Upper lobe of left lung (tissue), 6 donors: ENCODE results near the gene CERS6. TPM values are rescaled to one million over a fixed set of nuclear protein-coding genes. Genes with fewer than 3 reads are reported as not detected.

Experiments used
- ATAC-seq, 2 donors: fragments of 200-7000 bp; cut with Tn5 transposase; one replicate each; pipeline ENCODE4 v1.9.1; 2022; ENCODE audit warnings: mild to moderate bottlenecking in 2 of 2, moderate library complexity in 2 of 2; ENCODE audit not compliant: low FRiP score in 2 of 2
- DNase-seq, 2 donors: peaks; one replicate each; pipeline ENCODE4 v3.0.0-alpha.2; 2019 to 2020
- H3K27ac ChIP-seq, 4 donors: fragments of 200-600 bp; sonication (generic); one replicate each; pipeline ENCODE4 v1.5.1; 2016 to 2019
- H3K27me3 ChIP-seq, 4 donors: fragments of 200-600 bp; sonication (generic); one replicate each; pipeline ENCODE4 v1.5.1; 2017 to 2019
- H3K36me3 ChIP-seq, 4 donors: fragments of 200-600 bp; sonication (generic); one replicate each; pipeline ENCODE4 v1.5.1; 2016 to 2019
- H3K4me1 ChIP-seq, 4 donors: fragments of 200-600 bp; sonication (generic); one replicate each; pipeline ENCODE4 v1.5.1; 2018 to 2019
- H3K4me3 ChIP-seq, 4 donors: fragments of 200-600 bp; sonication (generic); one replicate each; pipeline ENCODE4 v1.5.1; 2017 to 2019; ENCODE audit warnings: mild to moderate bottlenecking in 2 of 4, moderate library complexity in 1 of 4
- H3K9me3 ChIP-seq, 4 donors: fragments of 200-600 bp; sonication (generic); one replicate each; pipeline ENCODE4 v1.5.1; 2018 to 2019
- EP300 ChIP-seq, 4 donors: sonication (generic); formaldehyde crosslinking; IDR thresholded peaks; one replicate each; pipeline ENCODE4 v1.5.1; 2017; ENCODE audit warnings: antibody characterized with exemption in 4 of 4, control low read depth in 2 of 4
- POLR2A ChIP-seq, 4 donors: fragments of 450-650 bp; IDR thresholded peaks; one replicate each; pipeline ENCODE4 v1.5.1; 2016 to 2017; ENCODE audit warnings: antibody characterized with exemption in 4 of 4, mild to moderate bottlenecking in 2 of 4
- POLR2AphosphoS5 ChIP-seq, 2 donors: sonication (generic); formaldehyde crosslinking; IDR thresholded peaks; one replicate each; pipeline ENCODE4 v1.5.1; 2017; ENCODE audit warnings: antibody characterized with exemption in 2 of 2
- WGBS, 2 donors: methylation state at CpG; one replicate each; pipeline ENCODE4 v1.1.5; 2017 to 2018; 5-methylcytosine and 5-hydroxymethylcytosine counted together
- total RNA-seq, 6 donors: library from RNA; depleted of rRNA in 4 of 6; stranded (reverse); fragments of >200 nt in 4 of 6; gene quantifications; one replicate each; pipeline versions ENCODE4 v1.1.0 to v1.2.1, GENCODE V29; 2016 to 2021
- TF ChIP-seq, protein P1 (sequence below), 6 experiments: fragments of 450-650 bp in 4 of 6; fragments of 200-600 bp in 2 of 6; sonication (generic) in 2 of 6; IDR thresholded peaks; one replicate each; pipeline ENCODE4 v1.5.1; 2016 to 2019; ENCODE audit warnings: antibody characterized with exemption in 6 of 6
- donor health status: DM: no; HTN: no; CAD: no; lungs with moderate emphysema.
- donor health status: DM: no; HTN: yes; CAD: no; lungs with severe emphysema.

CERS6 gene
- total RNA-seq, 6 donors from 2014 or later, result 7.3 to 24.7 (median 16.6) TPM

DNA sequence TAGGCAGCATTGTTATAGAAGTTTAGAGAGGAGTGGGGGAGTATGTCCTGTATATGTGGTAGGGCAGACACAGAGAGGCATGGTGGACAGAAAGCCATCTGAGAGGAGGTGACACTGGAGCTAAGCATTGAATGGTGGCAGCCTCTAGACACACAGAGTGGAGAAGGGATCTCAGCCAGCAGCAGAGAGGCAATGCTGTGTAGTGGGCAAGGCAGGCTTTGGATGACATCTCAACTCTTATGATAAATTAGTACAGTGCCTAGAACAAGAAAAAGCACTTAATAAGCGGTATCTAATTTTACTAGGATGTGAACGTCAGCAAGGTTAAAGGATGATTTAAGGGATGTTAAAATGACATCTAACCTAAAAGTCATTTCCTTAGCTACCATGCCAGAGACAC is 22.5 kb upstream of the CERS6 start:
- Histone ChIP-seq H3K9me3 (no peaks in the 10 kb centered on the region), H3K4me3 (no peak overlapping the region), H3K36me3 (no peaks in the 10 kb centered on the region), H3K27ac (no peak overlapping the region), H3K27me3 (no peaks in the 10 kb centered on the region), H3K4me1 (no peaks in the 10 kb centered on the region)
- DNase-seq, result no peak
- TF ChIP-seq EP300 (IDR thresholded peaks at IDR 0.05), result no peak
- TF ChIP-seq, protein P1, sequence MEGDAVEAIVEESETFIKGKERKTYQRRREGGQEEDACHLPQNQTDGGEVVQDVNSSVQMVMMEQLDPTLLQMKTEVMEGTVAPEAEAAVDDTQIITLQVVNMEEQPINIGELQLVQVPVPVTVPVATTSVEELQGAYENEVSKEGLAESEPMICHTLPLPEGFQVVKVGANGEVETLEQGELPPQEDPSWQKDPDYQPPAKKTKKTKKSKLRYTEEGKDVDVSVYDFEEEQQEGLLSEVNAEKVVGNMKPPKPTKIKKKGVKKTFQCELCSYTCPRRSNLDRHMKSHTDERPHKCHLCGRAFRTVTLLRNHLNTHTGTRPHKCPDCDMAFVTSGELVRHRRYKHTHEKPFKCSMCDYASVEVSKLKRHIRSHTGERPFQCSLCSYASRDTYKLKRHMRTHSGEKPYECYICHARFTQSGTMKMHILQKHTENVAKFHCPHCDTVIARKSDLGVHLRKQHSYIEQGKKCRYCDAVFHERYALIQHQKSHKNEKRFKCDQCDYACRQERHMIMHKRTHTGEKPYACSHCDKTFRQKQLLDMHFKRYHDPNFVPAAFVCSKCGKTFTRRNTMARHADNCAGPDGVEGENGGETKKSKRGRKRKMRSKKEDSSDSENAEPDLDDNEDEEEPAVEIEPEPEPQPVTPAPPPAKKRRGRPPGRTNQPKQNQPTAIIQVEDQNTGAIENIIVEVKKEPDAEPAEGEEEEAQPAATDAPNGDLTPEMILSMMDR (IDR thresholded peaks at IDR 0.05), result no peak
- TF ChIP-seq POLR2A (IDR thresholded peaks at IDR 0.05), result no peak
- TF ChIP-seq POLR2AphosphoS5 (IDR thresholded peaks at IDR 0.05), result no peak
- 58 to 74% methylated on average over 2 of the region's 2 CpGs for WGBS, 2 donors
- ATAC-seq, result no peak

DNA sequence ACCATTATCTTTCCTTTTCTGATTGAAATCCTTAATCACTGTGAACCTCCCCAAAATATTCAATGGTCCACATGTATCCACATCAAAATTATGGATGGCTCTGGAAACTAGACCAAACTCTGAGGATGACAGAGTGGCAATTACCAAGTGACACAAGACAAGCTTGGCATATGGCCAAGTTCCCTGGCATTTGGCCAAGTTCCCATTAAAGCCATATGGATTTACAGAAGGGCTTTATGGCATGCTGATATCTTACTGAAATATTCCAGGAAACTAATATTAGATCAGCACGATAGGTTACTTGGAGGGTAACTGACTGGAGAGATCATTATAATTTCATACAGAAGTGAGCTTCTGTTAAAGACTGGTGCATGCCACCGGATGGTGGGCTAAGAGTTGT is 21.9 kb upstream of the CERS6 start:
- Histone ChIP-seq H3K4me3 (no peak overlapping the region), H3K4me1 (no peaks in the 10 kb centered on the region), H3K27me3 (no peaks in the 10 kb centered on the region), H3K9me3 (no peaks in the 10 kb centered on the region), H3K27ac (no peak overlapping the region), H3K36me3 (no peaks in the 10 kb centered on the region)
- DNase-seq (no peak), ATAC-seq (no peak)
- no peak for TF ChIP-seq POLR2AphosphoS5 (IDR thresholded peaks at IDR 0.05)
- TF ChIP-seq EP300 (IDR thresholded peaks at IDR 0.05), result no peak
- no peak for TF ChIP-seq POLR2A (IDR thresholded peaks at IDR 0.05)
- TF ChIP-seq, protein P1 (IDR thresholded peaks at IDR 0.05), result no peak
- WGBS, 2 donors, result 59 to 77% methylated on average over 2 of the region's 2 CpGs

DNA sequence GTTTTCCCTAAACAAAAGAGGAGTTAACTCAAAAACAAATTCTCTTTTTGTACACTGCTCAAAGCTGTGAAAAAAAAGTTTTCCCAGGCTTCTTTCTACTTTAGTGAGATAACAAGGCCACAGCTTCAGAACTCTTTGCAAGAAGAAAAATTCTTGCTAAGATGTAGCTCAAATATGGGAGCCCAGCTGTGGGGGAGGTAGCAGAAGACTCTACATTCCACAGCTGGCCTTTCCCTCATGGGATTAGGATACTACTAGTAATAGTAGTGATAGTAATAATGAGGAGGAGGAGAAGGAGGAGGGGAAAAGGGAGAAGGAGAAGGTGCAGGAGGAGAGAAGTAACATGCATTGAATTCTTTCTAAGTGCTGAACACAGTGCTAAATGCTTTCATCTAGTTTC is 19.2 kb upstream of the CERS6 start:
- Histone ChIP-seq H3K4me3 (no peak overlapping the region), H3K9me3 (no peaks in the 10 kb centered on the region), H3K27me3 (no peaks in the 10 kb centered on the region), H3K4me1 (peaks cover 0 to 4% (median 0%) of the 10 kb centered on the region in 4 donors), H3K27ac (no peak overlapping the region), H3K36me3 (no peaks in the 10 kb centered on the region)
- TF ChIP-seq POLR2A (IDR thresholded peaks at IDR 0.05), result no peak
- TF ChIP-seq POLR2AphosphoS5 (IDR thresholded peaks at IDR 0.05), result no peak
- TF ChIP-seq, protein P1 (IDR thresholded peaks at IDR 0.05), result no peak
- no peak for TF ChIP-seq EP300 (IDR thresholded peaks at IDR 0.05)
- ATAC-seq (no peak), DNase-seq (no peak)

DNA sequence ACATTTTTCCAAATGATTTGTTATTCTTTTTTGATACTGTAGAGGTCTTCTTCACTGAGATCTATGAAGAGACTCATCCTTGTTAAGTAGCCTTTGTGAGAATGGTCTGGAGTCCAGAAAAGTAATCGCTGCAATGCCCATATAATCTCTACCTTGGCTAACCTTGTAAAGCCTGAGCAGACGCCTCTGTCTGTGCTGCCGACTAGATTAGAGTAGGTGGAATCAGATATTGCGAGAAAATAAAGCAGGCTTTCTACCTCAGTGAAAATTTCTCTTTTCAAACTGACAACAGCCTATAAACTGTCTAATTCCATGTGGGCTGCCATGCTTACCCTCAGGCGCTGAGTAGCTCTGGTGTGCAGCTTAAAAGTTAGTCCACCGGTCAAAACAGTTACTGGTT is 17.5 kb upstream of the CERS6 start:
- Histone ChIP-seq H3K9me3 (no peaks in the 10 kb centered on the region), H3K27ac (no peak overlapping the region), H3K4me1 (peaks cover 0 to 4% (median 0%) of the 10 kb centered on the region in 4 donors), H3K27me3 (no peaks in the 10 kb centered on the region), H3K4me3 (no peak overlapping the region), H3K36me3 (no peaks in the 10 kb centered on the region)
- ATAC-seq (no peak), DNase-seq (no peak)
- TF ChIP-seq POLR2A (IDR thresholded peaks at IDR 0.05), result no peak
- no peak for TF ChIP-seq EP300 (IDR thresholded peaks at IDR 0.05)
- TF ChIP-seq, protein P1 (IDR thresholded peaks at IDR 0.05), result no peak
- no peak for TF ChIP-seq POLR2AphosphoS5 (IDR thresholded peaks at IDR 0.05)
- WGBS, 2 donors, result 96 to 97% methylated on average over 6 of the region's 6 CpGs

DNA sequence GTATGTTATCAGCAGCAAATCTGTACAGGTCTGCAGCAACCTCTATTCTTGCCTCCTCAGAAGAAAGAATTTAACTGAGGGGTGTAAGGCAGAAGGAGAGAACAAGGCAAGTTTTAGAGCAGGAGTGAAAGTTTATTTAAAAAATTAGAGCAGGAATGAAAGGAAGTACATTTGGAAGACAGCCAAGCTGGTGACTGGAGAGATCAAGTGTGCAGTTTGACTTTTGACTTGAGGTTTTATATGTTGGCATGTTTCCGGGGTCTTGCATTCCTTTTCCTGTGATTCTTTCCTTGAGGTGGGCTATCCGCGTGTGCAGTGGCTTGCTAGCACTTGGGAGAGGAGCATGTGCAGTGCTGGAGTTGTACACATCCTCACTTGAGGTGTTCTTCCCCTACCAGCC is 16.5 kb upstream of the CERS6 start:
- H3K36me3 ChIP-seq, result no peaks in the 10 kb centered on the region
- ATAC-seq (no peak), DNase-seq (no peak)
- no peaks in the 10 kb centered on the region for H3K27me3 ChIP-seq
- H3K9me3 ChIP-seq, result no peaks in the 10 kb centered on the region
- H3K27ac ChIP-seq, result no peak overlapping the region
- no peak overlapping the region for H3K4me3 ChIP-seq
- TF ChIP-seq POLR2AphosphoS5 (IDR thresholded peaks at IDR 0.05) (no peak), EP300 (IDR thresholded peaks at IDR 0.05) (no peak), POLR2A (IDR thresholded peaks at IDR 0.05) (no peak)
- TF ChIP-seq, protein P1 (IDR thresholded peaks at IDR 0.05), result no peak
- 24 to 26% methylated on average over 3 of the region's 3 CpGs for WGBS, 2 donors
- H3K4me1 ChIP-seq, result peaks cover 0 to 4% (median 0%) of the 10 kb centered on the region in 4 donors
